Hematopoietic multipotent progenitor cell treated with erythropoietin and hydrocortisone succinate and interleukin-3 and kit ligand, for 6 days (in vitro differentiated cells): ENCODE data around the gene CEP112.

Source experiments
- DNase-seq: peaks from one replicate; pipeline ENCODE4 v3.0.0-alpha.2; 2015

Gene CEP112

DNA sequence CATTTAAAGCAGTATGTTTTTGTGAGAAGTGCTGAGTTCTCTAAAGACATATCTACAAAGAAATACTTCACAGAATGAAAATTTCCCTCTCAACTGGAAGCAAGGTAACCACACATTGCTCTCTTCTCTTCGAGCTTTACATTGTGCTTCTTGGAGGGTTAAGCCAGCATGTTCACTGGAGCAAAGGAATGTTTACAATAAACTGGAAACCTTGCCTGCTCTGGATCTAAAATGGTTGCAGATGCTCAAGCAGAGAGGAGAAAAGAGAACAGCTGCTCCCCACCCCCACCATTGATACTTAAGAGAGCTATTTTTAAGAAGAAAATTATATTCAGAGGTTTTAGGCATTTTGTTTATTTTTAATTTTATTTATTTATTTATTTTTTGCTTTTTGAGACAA is 213.1 kb downstream of the CEP112 start:
- DNase-seq, result no peak

DNA sequence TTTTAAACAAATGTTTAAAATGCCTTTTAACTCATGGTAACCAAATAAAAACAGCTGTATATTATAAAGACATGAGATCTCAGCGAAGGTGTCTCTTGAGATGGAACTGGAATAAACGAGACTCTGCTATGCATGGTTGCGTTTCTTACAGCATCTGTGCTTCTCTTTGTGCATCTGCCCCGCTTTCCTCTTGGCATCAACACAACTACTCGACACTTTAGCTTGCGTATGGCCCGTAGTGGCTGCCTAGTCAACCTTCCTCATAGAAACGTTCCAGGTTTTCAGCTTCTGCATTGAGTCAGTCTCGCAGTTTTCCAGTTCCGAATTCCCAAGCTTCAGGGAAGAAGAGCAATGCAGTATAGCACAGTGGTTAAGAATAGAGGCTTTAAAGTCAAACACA is 214.9 kb downstream of the CEP112 start:
- DNase-seq, result no peak

DNA sequence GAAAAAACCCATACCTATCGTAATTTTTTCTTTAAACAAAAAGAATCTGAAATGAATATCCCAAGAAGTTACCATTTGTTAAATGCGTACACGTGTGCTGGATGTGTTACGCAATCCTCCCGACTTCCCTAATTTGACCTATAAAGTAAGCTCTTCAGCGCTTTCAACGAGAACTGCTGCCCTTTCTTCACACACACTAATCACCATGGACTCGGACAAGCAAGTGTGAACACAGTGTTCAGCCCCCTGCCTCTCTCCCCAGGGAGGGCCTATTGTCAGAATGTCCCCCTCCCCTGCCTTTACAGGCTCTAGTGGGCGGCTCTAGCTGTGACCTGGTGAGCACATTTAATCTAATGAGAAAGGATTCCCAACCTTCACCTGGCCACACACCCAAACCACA is 216.1 kb downstream of the CEP112 start:
- DNase-seq, result peak; percentile 55

DNA sequence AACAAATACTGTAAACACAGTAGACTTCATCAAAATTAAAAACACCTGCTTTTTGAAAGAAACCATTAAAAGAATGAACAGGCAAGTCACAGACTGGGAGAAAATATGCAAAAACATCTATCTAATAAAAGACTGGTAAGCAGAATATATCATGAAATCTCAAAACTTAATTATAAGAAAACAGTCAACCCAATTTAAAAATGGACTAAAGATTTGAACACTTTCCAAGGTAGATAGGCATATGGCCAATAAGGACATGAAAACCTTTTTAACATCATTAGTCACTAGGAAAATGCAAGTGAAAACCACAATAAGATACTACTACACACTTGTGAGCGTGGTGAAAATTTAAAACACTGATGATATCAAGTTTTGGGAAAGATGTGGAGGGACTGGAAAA is 218.7 kb downstream of the CEP112 start:
- no peak for DNase-seq

DNA sequence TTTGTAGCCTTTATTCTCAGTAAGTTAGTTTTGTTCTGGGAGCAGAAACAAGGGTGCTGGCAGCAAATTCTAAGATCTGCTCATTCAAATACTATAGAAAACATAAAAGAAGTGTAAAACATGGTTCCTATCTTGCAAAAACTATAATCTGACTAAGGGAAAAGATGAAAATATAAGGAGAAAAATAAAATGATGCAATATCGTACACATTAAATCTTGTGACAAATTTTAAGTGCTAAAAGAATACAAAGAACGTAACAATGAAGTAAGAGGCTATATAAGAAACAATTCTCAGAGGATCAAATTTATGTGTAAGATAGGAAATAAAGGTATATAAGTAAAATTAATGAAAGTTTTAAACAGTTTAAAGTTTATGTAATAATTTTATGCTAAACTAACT is 224.6 kb downstream of the CEP112 start:
- no peak for DNase-seq

DNA sequence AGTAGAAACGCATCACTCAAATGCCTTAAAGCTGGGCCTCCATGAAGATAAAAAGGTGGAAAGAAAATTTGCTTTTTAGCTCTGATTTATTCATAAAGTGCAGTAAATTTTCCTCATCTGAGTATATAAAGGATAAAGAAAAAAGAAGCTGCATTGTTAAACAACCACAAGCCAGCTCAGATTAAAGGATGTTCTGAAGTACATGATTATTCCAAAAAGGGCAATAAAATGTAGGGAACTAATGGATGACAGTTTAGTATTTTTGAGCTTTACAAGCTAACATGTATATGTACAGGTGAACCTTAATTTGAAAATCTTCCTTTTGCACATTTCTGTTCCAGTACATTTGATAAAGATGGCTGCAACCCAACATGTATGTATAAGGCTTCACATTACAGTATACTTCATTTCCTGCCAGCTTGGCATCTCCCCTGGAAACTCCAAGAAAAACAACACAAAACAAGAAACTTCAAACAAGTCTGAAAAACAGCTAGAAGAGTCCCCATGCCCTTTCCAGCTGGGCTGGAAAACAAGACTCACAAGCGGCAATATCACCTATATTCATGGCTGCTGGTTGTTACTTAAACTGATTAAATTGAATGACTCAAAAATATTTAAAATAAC is 225.7 kb downstream of the CEP112 start:
- no peak for DNase-seq

DNA sequence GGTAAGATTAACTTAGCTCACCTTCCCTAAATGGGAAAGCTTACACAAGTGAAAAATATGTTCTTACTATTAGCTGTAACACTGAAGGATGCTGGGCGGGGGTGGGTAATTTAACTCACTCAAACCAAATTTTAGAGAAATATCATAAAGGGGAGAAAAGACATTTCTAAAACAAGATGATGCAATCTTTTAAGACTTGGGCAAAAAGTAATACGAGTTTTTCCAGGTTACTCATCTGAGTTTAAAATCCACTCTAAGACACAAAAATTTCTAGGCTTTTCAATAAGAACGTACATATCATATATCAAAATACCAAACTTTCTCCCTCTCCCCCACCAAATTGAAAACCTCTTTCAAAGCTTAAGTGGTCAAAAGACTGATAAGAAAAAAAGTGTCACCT is 228.8 kb downstream of the CEP112 start:
- no peak for DNase-seq

DNA sequence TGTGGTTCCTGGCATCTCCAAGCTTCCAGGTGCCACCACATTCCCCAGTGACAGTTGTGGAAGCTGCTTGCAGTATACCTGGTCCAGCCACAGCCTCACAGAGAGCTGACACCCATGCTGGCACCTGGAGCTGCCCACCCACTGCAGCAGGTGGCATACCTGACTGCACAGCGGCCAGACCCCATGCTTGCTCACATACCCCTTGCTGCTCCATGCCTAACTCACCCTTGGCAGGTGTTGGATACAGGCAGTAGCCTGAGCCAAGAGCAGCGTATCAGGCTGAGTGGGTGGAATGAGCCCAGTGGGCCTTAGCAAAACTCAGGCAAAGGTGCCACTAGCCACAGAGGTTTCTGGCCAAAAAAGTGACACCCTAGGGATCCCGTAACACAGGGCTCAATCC is 232.3 kb downstream of the CEP112 start:
- no peak for DNase-seq

DNA sequence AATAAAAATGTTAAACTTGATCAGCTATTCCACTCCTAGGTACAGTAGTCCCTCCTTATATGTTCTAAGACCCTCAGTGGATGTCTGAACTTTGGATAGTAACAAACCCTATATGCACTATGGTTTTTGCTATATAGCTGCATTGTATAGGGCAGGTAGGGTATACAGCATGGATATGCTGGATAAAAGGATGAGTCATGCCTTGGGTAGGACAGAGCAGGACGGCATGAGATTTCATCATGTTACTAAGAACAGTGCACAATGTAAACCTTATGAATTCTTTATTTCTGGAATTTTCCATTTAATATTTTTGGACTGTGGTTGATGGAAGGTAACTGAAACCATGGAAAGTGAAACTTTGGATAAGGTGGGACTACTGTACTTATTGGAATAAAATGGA is 235.1 kb downstream of the CEP112 start:
- no peak for DNase-seq

DNA sequence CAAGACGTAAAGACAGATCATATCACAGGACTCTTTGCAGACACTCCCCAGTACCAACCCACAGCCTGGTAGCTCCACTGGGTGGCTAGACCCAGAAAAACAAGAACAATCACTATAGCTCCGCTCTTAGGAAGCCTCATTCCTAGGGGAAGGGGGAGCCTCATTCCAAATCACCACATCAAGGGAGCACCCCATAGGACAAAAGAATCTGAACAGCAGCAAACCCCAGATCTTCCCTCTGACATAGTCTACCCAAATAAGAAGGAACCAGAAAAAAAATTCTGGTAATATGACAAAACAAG is 237.8 kb downstream of the CEP112 start:
- DNase-seq, result no peak

DNA sequence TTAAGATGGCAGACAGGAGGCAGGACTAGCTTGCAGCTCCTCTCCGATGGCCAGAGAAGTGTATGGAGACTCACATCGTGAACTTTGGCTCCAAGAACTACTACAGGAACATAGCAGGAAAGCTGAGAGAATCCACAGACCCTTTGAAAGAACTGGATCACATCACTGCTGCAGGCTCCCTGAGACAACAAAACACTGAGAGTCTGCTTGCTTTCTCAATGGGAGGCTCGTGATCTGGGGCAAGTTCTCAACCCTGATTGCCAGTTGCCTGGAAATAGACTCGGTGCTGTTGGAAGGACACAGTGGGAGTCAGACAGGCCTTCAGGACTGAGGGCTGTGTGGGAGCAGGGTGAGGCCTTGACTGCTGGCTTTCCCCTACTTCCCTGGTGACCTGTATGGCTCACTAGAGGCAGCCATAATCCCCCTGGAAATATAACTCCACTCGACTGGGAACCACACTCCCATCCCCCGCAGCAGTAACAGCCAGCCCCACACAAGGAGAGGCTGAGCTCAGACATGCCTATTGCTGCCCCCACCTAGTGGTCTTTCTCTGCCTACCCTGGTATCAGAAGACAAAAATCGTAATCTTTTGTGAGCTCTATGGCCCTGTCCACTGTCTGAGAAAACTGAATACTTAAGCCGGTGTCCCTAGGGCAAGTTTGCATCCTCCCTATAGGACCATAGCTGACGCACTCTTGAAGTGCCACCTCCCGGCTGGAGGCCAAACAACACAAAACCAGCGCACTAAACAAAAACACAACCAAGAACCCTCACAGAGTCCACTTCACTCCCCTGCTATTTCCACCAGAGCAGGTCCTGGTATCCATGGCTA is 238.4 kb downstream of the CEP112 start:
- DNase-seq, result no peak

DNA sequence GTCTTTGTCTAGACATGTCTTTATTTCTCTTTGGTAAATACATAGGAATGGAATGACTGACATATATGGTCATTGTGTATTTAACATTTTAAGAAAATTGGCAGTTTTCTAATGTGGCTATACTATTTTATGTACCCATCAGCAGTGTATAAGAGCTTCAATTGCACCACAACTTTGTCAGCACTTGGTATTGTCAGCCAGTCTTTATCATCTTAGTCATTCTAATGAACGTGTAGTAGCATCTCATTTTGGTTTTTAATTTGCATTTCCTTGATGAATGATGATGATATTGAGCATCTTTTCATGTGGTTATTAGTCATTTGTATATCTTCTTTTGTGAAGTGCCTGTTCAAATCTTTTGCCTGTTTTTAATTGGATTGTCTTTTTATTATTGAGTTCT is 239.3 kb downstream of the CEP112 start:
- no peak for DNase-seq

DNA sequence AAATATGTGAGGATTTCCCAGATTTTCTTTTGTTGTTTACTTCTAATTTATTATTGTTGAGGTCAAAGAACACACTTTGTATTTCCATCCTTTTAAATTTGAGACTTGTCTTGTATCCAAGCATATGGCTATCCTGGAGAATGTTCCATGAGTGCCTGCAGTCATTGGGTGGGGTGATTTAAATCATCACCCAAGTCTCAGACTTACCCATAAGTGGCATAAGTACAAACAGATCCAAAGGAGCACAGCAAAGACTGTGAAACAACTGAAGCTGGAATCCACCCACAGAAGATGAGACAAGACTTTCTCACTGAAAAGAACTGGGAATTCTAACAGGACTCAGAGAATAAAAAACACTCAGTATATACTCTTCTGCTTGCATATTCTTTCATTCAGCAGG is 239.9 kb downstream of the CEP112 start:
- DNase-seq, result no peak

DNA sequence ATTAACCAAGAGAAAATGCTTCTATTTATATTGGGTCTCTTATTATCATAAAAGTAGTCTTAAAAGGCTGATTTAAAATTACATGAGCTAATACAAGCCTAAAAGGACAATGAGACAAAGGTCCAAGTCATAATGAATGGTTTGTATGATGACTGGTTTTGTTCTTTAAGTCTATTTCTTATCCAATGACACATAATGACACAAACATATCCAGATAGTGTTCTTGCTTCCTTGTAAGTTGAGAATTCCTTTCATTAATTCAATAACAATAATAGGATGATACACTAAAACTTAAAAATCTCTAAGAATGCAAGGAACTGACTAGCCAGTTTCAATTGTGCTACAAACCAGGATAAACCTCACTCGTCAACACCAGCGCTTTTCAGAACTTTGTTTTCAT is 244.1 kb downstream of the CEP112 start:
- no peak for DNase-seq

DNA sequence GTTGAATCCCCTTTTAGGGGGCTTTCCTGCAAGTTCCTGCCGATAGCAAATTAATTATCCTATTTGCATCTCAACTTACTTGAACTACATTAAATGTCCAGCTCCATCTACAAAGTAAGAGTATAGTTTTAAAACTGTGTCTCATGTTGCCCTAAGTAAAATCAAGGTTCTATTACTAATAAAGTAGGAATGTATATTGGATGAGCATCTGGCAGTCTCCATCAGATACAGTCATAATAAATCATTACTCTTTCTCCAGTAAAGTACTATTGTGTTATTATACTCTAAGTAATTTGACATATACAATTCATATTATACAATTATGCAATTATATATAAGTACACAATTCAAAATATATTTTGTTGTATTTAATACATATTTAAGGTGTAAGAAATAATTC is 249.3 kb downstream of the CEP112 start:
- no peak for DNase-seq

DNA sequence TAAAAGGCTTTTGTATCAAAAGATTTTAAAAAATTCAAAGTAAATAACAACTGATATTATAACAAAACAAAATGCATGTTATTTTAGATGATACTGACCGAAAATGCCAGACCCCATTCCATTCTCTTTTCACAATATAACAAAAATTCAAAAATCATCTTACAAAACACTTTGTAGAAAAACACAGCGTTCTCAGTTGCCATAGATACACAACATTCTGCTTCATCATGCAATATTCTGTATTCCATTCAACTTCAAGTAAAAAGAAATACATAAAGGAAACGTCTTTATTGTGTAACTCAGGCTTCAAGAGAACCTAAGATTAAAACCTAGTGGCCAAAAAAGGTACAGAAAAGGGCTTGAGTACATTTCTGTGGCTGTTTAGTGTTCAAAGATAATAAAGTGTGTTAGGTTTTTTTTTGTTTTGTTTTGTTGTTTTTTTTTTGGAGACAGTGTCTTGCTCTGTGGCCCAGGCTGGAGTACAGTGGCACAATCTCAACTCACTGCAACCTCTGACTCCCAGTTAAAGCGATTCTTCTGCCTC is 250.5 kb downstream of the CEP112 start:
- no peak for DNase-seq

DNA sequence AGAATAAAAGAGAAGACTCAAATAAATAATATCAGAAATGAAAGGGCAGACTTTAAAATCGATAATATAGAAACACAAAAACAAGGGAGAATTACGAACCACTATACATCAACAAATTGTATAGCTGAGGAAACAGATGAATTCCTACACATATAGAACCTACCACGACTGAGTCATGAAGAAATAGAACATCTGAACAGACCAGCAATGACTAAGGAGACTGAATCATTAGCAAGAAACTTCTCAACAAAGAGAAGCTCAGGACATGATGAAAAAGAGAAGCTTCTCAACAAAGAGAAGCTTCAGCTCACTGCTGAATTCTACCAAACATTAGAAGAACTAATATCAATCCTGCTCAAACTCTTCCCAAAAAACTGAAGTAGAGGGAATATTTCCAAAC is 255.9 kb downstream of the CEP112 start:
- no peak for DNase-seq

DNA sequence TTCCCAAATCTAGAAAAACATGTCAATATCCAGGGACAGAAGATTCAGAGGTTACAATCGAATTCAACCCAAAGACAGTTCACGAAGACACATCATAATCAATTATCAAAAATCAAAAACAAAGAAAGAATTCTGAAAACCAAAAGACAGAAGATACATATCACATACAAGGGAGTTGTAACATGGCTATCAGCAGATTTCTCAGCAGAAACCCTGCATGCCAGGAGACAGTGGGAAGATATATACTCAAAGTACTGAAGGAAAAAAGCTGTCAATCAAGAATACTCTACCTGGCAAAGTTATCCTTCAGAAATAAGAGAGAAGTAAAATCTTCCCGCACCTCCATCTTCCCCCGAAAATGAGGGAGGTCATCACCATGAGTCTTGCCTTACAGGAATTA is 258.6 kb downstream of the CEP112 start:
- DNase-seq, result no peak

DNA sequence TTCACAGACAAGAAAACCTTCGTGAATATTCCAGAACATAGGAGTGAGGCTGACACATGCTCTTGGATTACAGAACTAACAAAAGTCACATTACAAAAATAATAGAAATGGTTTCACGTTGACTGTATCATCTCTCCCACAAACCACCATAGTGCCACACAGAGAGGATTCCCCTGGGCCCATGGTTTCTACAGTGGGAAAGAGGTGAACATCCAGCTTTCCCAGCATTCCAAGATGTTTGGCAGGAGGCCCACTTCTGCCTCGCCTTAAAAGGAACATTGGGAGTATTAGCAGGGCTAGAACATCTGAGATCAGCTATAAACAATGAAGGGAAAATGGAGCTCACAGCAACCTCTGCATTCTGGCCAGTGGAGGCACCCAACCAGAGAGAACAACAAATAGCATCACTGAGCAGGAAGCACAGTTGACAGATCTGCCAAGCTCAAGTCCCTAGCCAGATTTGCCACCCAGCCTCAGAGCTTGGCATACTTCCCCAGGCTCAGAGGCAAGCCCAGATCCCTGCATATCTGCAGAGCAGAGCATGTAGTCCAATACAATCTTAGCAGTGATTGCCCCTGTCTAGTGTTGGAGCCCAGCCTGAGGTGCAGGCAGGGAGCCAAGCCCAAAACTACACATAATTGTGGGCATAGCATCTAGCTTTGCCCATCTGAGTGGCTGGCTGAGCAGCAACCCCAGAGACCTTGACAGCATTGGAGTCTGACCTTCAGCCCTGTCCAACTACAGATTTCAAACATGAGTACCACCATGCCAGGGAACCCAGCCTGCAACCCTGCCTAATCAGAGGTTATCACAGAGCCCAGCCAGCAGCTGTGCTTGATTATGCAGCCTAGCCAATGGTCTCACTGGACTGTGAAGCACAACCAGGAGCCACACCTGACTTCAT is 260.4 kb downstream of the CEP112 start:
- DNase-seq, result no peak

DNA sequence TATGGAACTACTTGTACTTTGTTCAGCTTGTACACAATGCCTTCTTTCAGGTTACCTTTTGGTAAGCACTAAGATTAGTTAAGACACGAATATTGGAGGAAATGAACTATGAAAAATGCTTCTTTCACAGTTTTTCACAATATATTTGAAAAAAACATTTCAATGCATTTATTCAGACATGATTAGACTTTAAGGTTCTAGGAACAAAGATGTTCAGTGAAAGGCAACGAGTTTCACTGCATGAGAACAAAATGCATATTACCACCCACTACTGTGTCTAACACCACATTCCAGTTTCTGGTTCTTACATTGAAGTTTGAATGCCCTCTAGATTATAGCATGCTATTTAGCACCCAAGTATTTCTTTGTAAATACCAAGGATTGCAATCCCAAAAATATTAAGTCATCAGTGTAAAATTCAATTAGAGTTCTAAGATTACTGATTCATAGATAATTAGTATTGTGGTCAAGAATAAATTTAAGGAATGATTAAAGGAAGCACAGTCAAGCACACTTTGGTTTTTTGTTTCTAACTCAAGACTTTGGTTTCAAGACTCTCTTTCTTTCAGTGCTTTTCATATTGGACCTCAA is 261.7 kb downstream of the CEP112 start:
- DNase-seq, result no peak

DNA sequence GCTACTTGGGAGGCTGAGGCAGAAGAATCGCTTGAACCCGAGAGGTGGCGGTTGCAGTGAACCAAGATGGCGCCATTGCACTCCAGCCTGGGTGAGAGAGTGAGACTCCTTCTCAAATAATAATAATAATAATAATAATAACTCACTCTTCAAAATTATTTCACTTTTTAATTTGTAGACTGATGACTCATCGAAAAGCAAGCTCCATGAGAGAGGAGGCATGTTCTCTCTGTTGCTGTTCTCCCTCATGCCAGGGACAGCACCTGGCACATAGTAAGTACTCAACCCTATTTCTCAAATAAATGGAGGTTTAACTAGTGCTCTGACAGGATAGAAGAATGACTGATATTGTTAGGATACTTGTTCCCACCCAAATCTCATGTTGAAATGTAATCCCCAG is 265.3 kb downstream of the CEP112 start:
- no peak for DNase-seq

DNA sequence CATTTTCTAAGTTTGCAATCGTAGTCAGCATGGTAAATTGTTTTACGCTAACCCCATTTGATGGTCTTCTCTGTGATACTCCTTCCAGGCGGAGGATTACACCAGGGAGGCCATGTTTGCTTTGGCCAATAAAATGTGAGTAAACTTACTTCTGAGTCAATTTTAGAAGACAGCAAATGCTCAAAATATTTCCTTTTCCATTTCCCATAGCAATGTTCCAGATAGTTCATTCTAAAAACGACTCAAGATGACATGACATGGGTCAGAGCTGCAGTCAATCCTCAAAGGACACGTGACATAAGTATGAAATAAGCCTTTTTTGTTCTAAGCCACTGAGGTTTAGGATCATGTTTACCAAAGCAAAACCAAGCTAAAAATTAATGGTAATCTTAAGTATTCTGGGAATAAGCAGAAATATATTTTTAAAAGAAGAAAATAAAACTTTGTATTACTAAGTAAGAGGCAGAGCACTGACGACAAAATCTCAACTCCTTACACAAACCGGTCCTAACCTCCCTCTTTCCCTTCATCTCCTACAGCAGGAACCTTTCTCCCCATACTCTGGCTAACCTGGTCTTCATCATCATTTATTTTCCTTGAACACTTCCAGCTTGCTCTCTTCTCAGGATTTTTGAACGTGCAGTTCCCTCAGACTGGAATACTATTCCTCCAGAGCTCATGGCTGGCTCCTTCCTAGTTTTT is 266.2 kb downstream of the CEP112 start:
- no peak for DNase-seq

DNA sequence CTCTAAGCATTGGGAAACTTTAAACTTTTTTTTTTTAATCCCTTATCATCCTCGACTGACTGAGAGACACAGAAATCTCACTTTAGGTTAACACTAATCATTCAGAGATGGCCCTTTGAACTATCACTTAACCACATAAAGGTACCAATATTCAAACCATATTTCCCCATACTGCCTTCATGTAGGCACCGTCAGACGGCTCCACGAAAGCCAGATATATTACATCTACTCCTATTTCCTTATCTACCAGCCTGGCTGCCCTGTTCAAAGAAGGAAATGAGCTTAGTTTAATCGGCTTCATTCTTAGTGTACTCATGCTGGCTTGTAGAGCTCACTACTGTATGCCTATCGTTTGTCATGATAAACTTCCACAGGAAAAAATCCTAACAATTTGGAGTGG is 270.9 kb downstream of the CEP112 start:
- no peak for DNase-seq
